Measurements from ENCODE around the gene ZW10.

Gene ZW10

DNA sequence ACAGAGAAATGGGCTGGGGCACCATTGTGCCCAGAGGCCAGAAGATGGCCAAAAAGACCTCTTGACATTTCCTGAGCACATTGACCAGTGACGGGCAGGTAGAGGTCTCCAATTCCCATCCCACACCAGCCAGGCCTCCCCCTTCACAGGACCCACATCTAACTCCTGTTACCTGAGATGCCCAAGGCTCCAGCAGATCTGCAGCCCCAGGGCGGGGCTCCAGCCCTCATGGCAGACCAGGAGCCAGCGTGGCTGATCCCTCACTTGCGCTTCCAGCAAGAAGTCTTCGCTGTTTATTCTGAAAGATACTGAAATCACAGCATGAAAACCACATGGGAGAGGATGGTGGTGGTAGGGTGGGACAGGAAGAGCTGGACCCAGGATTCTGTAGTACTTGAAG is 76.4 kb downstream of the ZW10 start:
- DNase-seq, result no peak

DNA sequence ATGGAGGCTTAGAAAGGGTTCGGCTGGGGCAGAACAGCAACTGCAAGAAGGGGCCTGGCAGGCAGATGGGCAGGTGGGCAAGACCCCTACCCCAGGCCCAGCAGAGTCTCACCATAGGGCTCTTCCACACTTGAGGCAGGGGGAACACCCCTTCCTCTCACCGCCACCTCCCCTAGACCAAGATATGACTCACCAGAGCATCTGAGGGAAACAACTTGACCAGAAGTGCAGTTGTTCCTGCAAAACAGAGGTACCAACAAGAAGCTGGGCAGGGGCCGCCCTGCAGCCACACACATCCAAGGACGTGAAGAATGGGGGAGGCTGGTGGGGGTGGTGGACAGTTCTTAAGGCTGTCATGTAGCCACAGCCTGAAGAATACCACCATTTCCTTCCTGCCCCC is 78.3 kb downstream of the ZW10 start:
- DNase-seq, result no peak

DNA sequence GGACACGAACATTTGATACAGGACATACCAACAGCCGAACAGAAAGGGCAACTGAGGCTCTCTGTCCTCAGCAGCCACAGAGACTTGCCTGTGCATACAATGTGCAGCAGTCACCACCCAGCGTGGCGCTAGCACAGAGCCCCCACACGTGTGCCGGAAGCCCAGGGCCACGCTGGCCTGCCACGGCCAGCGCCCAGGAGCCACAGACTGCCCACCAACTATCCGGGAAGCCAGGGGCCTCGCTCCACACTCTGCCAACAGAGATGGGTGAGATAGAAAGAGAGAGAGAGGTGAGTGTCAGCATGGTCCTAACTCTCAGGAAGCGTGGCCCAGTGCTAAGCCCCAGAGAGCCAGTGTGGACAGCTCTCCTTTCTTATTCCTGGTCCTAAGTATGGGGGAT is 79.1 kb downstream of the ZW10 start:
- no peak for DNase-seq

DNA sequence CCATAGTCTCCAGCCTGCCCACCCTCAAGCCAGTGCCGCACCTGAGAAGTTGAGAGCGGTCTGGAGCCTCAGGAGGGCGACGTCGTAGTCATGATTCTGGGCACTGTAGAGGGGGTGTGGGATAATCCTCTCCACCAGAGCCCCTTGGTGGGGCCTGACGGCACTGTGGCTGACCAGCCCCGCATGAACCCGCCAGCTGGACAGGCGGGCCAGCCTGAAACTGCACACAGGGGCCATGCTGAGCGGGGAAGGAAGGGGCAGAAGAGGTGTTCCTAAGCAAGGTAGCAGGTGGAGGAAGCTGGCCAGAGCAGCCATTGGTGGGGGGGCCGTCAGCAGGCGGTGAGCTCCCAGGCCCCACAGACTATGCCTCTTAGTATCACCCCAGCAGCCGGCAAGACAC is 80.5 kb downstream of the ZW10 start:
- no peak for DNase-seq

DNA sequence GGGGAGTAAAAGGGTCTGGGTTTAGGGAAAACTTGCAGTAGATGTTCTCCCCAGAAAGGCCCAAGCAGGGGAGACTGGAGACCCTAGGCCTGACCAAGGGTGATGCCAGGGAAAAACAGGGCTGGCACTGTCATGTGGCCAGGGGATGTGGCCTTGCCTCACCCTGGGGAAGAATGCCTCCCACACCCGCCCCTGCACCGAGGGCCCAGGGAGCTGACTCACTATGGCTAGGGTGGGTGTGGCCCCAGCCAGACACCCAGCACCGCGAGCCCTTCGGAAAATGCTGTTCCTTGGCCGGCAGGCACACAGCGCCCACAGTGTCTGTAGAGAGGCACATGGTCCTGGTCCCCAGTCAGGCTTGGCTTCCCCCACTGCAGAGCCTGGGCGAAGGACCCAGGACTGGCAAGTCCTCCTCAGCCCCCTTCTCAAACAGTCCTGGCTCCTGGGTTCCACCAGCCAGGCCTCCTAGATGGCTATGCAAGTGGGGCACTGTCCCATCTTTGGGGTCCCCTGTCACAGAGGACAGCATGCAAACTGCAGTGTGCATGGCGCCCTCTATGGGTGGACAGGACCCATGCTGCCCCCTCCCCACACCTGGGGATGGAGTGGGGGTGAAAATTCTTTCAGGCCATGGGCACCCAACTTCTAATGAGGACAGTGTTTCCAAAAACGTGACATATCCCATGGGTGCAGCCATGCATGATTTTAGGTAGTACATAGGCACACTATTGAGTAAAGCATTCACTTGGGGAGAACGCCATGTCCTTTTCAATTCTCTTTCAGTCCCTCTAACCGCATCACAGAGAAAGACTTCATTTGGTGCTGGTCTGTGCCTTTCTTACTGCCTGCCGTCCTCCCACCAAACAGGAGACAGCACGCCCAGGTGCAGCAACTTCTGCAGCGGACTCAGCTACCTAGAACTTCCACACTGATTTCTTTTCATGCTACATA is 82.6 kb downstream of the ZW10 start:
- no peak for DNase-seq

DNA sequence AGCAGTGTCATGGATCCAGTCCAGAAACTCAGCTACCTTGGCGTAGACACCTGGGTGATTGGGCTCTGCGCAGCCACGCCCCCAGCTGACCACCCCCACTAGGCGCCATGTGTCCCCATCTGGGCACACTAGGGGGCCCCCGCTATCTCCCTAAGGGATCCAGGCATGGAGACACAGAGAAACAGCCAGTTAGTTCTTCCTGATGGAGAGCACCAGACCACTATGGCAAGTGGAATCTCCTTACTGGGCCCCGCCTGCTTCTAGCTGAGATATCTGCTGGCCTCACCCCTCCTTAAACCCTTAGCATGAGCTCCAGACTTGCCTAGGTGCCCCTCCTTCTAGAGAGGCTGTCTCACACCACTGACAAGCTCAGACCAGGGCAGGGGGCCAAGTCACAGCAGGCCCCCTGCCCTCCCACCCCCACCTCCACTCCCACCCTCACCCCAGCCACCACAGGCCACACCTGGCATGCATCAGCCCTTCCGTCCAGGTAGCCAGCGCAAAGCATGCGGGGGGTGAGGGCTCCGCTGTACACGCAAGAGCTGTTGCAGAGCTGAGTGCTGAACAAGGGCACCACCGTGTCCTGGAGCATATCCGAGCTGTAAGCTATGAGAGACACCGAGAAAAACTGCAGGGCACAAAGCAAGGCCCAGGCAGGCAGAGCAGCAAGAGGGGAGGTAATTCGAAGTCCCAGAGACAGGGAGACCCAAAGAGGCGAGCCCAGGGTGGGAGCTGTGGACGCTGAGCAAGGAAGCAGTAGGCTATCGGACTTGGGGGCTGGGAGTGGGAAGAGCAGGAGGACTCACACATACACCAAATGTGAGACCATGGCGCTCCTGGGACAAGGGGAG is 83.5 kb downstream of the ZW10 start:
- no peak for DNase-seq

DNA sequence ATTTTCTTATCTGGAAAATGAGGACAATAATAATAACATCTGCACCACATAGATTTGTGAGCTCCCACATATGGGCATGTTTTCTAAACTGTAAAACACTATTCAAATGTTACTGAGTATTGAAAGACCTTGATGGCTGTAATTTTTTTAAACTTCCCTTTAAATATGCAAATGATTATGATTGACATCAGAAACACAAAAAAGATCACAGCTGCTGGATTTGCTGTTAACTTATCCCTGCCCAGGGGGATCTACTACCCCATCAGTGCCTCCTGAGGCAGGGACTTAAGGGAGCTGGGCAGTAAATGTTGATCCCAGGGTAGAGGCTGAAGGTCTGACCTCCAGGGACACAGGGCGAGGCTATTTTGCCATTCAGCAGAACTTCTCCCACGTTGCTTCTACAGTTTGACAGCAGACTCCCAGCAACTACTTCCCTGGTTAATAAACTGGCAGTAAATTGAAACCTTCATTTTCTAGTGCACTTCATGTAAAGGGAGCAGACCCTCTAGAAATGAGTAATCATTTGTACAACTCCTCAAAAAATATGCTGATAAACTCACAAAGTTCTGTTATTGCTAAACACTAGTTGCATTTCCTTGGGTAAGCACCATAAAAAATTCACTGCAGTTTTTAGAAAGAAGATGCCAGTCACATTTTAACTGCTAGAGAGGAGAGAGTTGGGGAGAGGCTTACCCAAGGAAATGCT is 87.7 kb downstream of the ZW10 start:
- DNase-seq, result no peak

DNA sequence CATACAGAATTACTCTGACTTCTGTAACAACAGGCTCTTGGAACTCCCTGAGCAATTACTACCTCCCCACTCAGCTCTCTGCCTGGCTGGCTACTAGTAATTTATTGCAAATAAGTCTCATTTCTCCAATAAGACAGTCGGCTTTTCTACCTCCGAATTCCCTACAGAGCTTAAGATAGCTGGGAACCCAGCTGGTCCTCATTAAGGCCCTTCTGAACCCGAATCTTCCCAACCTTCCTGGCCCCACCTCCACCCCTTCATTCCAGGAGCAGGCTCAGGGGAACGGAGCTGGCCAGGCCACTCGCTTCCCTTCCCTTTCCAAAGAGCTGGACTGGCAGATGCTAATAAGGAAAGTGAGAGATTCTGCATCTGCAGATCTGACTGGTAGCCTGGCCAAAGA is 89.0 kb downstream of the ZW10 start:
- no peak for DNase-seq

DNA sequence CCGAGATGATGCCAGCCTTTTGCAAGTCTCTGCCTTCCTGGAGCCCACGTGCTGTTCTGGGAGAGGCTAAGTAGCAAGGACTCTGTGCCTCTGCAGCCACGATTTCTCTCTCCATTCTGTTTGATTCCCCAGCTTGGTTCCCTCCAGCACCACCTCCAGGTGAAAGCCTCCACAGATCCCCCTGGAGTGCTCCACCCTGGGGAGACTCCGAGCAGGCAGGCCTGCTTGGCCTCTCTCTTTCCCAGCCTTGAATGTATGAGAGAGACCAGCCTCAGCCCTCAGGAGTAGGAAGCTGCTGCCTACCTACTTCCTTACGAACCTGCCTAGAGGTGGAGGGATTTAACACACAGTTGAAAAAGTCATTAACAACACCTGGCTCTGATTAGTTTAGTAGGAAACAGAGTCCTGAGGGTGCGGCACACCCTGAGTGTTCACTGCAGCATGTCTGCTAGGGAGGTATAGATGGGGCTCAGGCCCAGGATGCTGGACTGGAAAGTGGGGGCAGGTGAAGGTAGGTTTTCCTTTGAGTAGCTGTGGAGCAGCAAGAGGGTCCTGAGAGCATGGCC is 89.9 kb downstream of the ZW10 start:
- DNase-seq, result no peak

All from NCI-H2171 (cell line).